GM18867 (cell line): ENCODE results near the gene COQ8A.

Source experiments
- ATAC-seq: cut with Tn5 transposase; IDR thresholded peaks from one replicate; pipeline ENCODE4 v1.9.1; 2021; ENCODE audit warnings: mild to moderate bottlenecking, moderate library complexity; ENCODE audit not compliant: unreplicated experiment

COQ8A gene

DNA sequence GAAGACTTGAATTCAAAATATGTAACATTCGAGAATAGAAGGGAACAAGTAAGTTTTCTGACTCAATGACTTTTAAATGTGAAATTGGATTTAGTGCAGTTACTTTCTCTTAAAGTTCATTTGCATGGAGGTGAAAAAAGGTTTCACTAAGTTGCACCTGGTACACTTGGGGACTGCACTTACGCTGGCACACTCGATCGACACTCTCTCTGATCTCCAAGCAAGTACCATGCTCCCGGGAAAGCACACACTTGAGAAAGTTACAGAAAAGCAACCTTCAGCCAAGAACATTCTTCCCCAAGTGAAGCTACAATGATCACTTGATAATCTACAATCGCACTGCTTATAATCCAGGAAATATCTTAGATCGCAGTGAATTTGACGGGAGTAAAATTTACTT, 63.1 kb downstream of the COQ8A start:
- ATAC-seq = no peak

DNA sequence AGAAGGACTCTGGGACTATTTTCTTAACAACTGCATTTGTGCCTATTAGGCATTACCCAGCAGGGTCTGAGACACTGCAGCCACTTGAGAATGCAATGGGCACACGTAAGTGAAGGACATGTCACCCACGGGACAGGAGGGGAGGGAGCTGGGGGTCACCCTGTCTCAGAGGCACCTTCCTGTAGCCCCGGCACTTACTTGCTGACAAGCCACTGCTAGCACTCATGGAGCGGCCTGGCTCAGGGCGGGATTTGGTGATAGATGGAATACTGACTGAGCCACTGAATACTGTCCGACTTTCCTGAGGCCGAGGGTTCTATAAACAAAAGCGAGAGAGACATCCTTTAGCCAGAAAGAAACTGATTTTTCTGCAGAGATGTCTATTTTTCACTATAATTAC, 64.7 kb downstream of the COQ8A start:
- ATAC-seq = no peak

- peak; percentile 73 for ATAC-seq
Observed at GRCh38 chr1:227006226-227006796, 66.2 kb downstream of the COQ8A start.

GRCh38 chr1:227009937-227010336, 69.8 kb downstream of the COQ8A start:
- ATAC-seq = no peak

DNA sequence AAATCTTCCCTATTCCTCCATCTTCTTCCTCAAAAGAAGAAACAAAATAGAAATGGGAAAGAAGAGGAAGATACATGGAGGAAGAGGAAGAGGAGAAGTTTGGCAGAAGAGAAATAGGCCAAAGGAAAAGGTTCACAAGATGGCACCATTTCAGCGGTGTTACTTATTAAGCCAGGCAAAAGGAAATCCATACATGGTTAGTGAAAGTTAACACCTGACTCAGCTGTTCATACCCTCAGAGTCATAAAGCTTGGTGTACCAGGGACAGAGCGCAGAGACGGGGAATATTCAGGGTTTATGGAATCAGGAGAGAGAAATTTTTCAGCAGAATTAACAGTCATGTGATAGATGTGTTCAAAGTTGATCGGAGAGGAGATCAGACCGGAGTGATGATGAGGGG, 70.6 kb downstream of the COQ8A start:
- no peak for ATAC-seq

DNA sequence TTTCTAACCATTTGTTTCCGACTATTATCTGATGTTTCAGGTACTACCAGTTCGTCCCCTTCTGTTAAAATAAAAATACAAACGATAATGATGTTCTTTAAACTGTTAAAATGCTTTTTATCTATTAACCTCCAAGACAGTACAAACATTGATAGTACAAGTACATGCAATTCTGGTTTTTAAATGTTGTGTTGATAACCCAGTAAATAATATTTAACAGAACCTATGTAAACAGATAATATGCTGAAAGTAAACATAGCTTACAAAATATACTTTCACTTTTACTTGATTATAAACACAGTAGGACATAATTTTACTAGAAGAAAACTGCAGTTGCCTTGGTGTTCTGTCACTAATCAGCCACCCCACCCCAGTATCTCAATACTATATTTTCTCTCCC, 76.9 kb downstream of the COQ8A start:
- ATAC-seq = no peak

DNA sequence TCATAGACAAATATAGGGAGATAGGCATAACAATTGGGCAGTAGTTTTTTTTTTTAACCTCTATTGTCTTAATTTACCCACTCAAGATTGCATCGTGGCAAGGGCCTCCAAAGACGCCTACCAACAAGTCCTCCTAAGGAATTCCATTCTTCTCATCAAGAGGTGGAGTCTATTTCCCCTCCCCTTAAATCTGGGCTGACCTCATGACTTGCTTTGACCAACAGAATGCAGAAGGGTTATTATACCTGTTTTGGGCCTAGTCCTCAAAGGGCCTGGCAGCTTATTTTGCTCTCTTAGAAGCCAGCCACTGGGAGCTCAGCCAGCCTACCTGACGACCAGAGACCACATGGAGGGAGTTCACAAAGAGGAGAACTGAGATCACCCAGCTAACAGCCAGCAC, 92.3 kb downstream of the COQ8A start:
- no peak for ATAC-seq

DNA sequence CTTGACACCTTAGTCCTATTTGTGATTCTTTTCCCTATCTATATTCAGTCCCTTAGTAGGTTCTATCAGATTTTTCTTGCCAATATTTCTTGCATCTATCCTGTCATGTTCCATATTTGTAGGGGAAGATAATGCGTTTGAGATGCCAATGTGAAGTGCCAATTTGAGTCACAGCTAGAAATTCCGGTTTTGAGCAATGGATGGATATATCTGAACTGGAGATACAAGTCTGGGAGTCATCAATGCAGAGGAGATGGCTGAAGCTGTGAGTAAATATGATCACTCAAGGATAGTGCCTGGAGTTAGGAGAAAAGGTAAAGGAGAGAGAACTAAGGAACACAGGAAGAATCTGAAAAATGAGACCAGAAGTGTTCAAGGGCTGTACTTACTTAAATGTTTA, 93.8 kb downstream of the COQ8A start:
- no peak for ATAC-seq

GRCh38 chr1:227035316-227035715, 95.2 kb downstream of the COQ8A start:
- ATAC-seq = no peak

DNA sequence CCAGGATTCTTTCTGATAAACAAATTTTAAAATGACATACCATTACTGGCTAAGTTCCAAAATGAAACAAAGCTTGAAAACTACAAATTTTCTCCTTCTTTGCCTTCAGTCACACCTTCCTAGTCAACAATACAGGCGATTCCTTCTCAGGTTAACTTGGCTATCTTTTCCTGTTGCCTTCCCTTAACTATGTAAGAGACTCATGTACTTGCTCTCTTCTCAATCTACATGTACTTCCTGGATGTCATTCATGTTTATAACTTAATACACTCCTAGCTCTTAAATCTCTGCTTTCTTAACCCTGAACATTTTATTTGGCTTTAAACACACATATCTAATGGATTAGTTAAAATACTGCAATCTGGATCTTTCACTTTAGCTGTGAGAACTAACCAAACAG, 97.0 kb downstream of the COQ8A start:
- no peak for ATAC-seq
